ENCODE results near the gene GFAP.

GFAP gene

DNA sequence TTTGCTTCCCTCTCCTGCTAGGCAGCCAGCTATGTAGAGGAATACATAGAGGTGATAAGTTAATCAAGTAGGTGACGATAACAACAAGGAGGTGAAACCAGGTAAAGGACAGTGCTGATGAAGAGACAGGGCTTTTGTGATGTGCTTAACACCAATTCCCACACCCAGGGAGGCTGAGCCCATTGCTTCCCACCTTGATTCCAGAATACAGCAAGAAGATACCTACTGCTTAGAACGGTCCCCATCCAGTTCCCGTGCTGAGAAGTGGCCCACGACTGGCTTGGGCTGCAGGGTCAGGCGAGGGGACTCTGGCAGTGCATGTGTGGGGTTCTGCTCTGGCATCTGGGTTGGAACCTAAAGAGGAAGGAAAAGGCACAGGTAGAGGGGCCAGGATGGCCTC lies 16.1 kb upstream of the GFAP start:
- Histone ChIP-seq H3K4me1 (ENCODE audit: insufficient read depth, low read length, severe bottlenecking) (no peaks in the 10 kb centered on the region), H3K27me3 (ENCODE audit: insufficient read depth, low read length) (no peaks in the 10 kb centered on the region), H3K4me3 (ENCODE audit: low read depth, low read length, poor library complexity, severe bottlenecking) (no peak overlapping the region), H3F3A (ENCODE audit: insufficient read depth, low read length) (no peaks in the 10 kb centered on the region), H3K36me3 (ENCODE audit: insufficient read depth, low read length) (peaks cover 99% of the 10 kb centered on the region), H3K4me2 (ENCODE audit: low read length) (no peak overlapping the region), H4K20me1 (ENCODE audit: insufficient read depth, low read length) (no peaks in the 10 kb centered on the region), H3K9ac (ENCODE audit: low read length) (no peak overlapping the region), H3K79me2 (ENCODE audit: insufficient read depth, low read length) (no peaks in the 10 kb centered on the region), H3K27ac (ENCODE audit: low read depth, low read length, poor library complexity, severe bottlenecking) (no peak overlapping the region), H2AFZ (ENCODE audit: low read length) (no peak overlapping the region), H3K9me3 (ENCODE audit: low read length) (no peaks in the 10 kb centered on the region), H3K9me2 (ENCODE audit: low read depth, low read length) (no peaks in the 10 kb centered on the region)
- TF ChIP-seq EZH2 (IDR thresholded peaks at IDR 0.05; ENCODE audit: borderline replicate concordance, low read length): no peak

DNA sequence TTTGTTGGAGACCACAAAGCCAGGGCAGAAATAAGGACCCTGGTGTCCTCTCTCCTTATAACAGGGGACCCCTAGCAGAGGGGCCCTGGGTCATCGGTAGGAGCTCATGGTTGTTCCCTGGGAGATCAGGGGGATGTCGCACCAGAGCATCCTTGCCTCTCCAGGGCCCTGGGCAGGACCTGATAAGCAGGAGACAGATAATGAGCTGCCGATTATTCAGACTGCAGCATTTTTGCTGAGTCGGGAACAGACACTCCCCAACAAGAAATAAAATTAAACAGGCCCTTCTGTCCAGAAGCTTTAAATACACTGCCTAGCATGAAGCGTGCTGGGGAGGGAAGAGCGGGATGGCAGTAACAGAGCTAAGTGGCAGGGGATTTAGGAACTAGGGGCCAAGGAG lies 15.4 kb upstream of the GFAP start:
- H3K36me3 ChIP-seq (ENCODE audit: insufficient read depth, low read length): peaks cover 100% of the 10 kb centered on the region
- H3K27me3 ChIP-seq (ENCODE audit: insufficient read depth, low read length): no peaks in the 10 kb centered on the region
- no peak overlapping the region for H3K4me2 ChIP-seq (ENCODE audit: low read length)
- no peaks in the 10 kb centered on the region for H3K9me2 ChIP-seq (ENCODE audit: low read depth, low read length)
- H3K4me1 ChIP-seq (ENCODE audit: insufficient read depth, low read length, severe bottlenecking): no peaks in the 10 kb centered on the region
- H4K20me1 ChIP-seq (ENCODE audit: insufficient read depth, low read length): no peaks in the 10 kb centered on the region
- H3K27ac ChIP-seq (ENCODE audit: low read depth, low read length, poor library complexity, severe bottlenecking): no peak overlapping the region
- no peak overlapping the region for H3K4me3 ChIP-seq (ENCODE audit: low read depth, low read length, poor library complexity, severe bottlenecking)
- no peaks in the 10 kb centered on the region for H3K79me2 ChIP-seq (ENCODE audit: insufficient read depth, low read length)
- H3F3A ChIP-seq (ENCODE audit: insufficient read depth, low read length): no peaks in the 10 kb centered on the region
- no peak overlapping the region for H3K9ac ChIP-seq (ENCODE audit: low read length)
- no peak for TF ChIP-seq CTCF (IDR thresholded peaks at IDR 0.05; ENCODE audit: low read length)
- no peak for TF ChIP-seq EZH2 (IDR thresholded peaks at IDR 0.05; ENCODE audit: borderline replicate concordance, low read length)
- no peak overlapping the region for H2AFZ ChIP-seq (ENCODE audit: low read length)
- H3K9me3 ChIP-seq (ENCODE audit: low read length): no peaks in the 10 kb centered on the region

GRCh38 chr17:44928950-44929720 lies 13.8 kb upstream of the GFAP start:
- no peaks in the 10 kb centered on the region for H3K4me1 ChIP-seq (ENCODE audit: insufficient read depth, low read length, severe bottlenecking)
- H3K4me2 ChIP-seq (ENCODE audit: low read length): no peak overlapping the region
- H3K9ac ChIP-seq (ENCODE audit: low read length): no peak overlapping the region
- no peak overlapping the region for H3K4me3 ChIP-seq (ENCODE audit: low read depth, low read length, poor library complexity, severe bottlenecking)
- H3K9me3 ChIP-seq (ENCODE audit: low read length): no peaks in the 10 kb centered on the region
- no peaks in the 10 kb centered on the region for H3K9me2 ChIP-seq (ENCODE audit: low read depth, low read length)
- no peak overlapping the region for H3K27ac ChIP-seq (ENCODE audit: low read depth, low read length, poor library complexity, severe bottlenecking)
- no peak overlapping the region for H2AFZ ChIP-seq (ENCODE audit: low read length)
- no peaks in the 10 kb centered on the region for H3F3A ChIP-seq (ENCODE audit: insufficient read depth, low read length)
- no peaks in the 10 kb centered on the region for H3K79me2 ChIP-seq (ENCODE audit: insufficient read depth, low read length)
- peaks cover 86% of the 10 kb centered on the region for H3K36me3 ChIP-seq (ENCODE audit: insufficient read depth, low read length)
- no peaks in the 10 kb centered on the region for H4K20me1 ChIP-seq (ENCODE audit: insufficient read depth, low read length)
- no peaks in the 10 kb centered on the region for H3K27me3 ChIP-seq (ENCODE audit: insufficient read depth, low read length)
- TF ChIP-seq CTCF (IDR thresholded peaks at IDR 0.05; ENCODE audit: low read length): no peak
- TF ChIP-seq EZH2 (IDR thresholded peaks at IDR 0.05; ENCODE audit: borderline replicate concordance, low read length): no peak

GRCh38 chr17:44928136-44928535 lies 12.8 kb upstream of the GFAP start:
- peaks cover 76% of the 10 kb centered on the region for H3K36me3 ChIP-seq (ENCODE audit: insufficient read depth, low read length)
- H2AFZ ChIP-seq (ENCODE audit: low read length): no peak overlapping the region

More at GRCh38 chr17:44928136-44928535, 12.8 kb upstream of the GFAP start:
- Histone ChIP-seq H4K20me1 (ENCODE audit: insufficient read depth, low read length) (no peaks in the 10 kb centered on the region), H3K4me1 (ENCODE audit: insufficient read depth, low read length, severe bottlenecking) (no peaks in the 10 kb centered on the region), H3K27me3 (ENCODE audit: insufficient read depth, low read length) (no peaks in the 10 kb centered on the region), H3K4me3 (ENCODE audit: low read depth, low read length, poor library complexity, severe bottlenecking) (no peak overlapping the region), H3K4me2 (ENCODE audit: low read length) (no peak overlapping the region), H3F3A (ENCODE audit: insufficient read depth, low read length) (no peaks in the 10 kb centered on the region), H3K9me2 (ENCODE audit: low read depth, low read length) (no peaks in the 10 kb centered on the region), H3K9ac (ENCODE audit: low read length) (no peak overlapping the region), H3K9me3 (ENCODE audit: low read length) (no peaks in the 10 kb centered on the region), H3K79me2 (ENCODE audit: insufficient read depth, low read length) (no peaks in the 10 kb centered on the region), H3K27ac (ENCODE audit: low read depth, low read length, poor library complexity, severe bottlenecking) (no peak overlapping the region)
- TF ChIP-seq EZH2 (IDR thresholded peaks at IDR 0.05; ENCODE audit: borderline replicate concordance, low read length) (no peak), CTCF (IDR thresholded peaks at IDR 0.05; ENCODE audit: low read length) (no peak)
